Fibroblast of skin of scalp (primary cell): ENCODE data around the gene IGFBP4.

Experiments used
- DNase-seq: peaks from one replicate; pipeline ENCODE4 v3.0.0-alpha.2; 2013

IGFBP4 gene

DNA sequence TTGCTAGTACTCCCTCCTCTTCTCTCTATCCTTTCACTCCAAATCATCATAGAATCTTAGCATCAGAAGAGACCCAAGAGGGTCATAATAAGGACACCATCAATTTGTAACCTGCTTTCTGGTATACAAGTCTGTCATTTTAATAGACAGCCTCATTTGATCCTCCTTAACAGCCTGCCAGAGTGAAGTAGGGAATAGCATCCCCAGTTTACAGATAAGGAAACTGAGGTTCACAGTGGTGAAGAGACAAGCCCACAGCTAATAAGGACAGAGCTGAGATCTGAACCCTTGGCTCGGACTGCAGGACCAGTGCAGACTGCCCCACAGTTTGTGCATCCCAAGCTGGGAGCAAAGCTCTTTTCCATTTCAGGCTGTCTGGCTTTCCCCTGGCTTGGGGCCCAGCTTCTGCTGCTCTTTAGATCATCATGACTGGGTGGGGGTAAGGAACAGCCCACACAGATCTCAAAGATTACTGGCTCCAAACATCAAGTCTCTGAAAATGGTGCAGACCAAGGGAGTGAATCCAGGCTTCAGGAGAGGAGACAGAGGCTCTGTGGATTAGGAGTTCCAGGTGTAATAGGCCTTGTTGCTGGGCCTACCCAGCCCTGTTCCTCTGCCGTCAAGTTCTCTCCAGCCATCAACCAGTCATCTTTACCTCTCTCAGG is 10.3 kb upstream of the IGFBP4 start:
- peak; percentile 56 for DNase-seq

DNA sequence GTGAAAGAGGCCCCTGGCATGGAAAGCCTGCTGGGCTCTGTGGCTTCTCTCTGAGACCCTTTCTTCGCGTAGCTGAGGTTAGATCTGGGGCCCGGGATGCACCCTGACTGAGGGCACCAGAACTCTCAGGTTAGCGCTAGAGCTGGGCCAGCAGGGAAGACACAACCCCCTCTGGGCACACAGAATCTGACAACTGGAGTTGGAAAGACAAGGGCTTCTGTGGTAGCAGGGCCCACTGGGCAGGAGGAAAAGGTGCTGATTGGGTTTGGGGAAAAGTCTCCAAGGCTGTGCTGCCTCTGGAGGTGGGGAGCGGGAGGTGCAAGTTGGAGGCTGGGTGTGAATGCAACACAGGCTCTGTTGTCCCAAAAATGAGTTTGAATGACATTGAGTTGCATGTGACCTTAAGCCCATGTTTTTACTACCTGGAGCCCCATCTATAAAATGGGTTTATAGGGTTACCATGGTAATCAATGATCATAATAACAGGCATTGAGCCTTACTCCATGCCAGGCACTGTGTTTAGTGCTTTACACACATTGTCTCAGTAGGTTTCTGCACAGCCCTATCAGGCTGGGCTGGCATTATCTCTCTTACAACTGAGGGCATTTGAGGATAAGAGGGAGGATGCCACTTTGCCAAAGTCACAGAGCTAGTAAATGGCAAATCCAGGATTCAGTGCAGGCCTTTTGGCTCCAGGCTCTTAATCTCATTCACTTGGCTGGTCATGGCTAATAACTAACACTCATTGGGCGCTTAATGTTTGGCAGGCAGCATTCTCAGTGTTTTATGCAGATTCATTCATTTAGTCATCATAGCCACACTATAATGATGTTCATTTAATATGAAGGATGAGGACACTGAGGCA is 9.5 kb upstream of the IGFBP4 start:
- DNase-seq = no peak

DNA sequence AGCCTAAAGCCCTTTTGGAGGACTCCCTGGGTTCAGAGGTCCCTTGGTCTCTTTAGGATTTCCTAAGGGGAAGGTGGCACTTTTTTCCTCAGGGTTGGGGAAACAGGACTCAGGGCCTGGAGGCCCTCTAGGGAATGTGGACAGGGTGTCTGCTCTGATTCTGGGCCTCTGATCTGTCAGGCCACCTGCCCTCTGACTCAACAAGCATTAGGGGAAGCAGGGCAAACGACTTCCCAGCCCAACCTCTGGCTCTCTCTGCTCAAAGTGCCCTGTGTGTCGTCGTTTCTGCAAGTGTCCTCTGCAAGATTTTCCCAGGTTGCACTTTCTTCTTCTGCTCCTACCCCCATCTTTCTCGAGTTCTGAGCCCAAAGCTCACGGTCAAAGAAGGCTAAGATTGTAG is 6.6 kb upstream of the IGFBP4 start:
- DNase-seq = no peak

DNA sequence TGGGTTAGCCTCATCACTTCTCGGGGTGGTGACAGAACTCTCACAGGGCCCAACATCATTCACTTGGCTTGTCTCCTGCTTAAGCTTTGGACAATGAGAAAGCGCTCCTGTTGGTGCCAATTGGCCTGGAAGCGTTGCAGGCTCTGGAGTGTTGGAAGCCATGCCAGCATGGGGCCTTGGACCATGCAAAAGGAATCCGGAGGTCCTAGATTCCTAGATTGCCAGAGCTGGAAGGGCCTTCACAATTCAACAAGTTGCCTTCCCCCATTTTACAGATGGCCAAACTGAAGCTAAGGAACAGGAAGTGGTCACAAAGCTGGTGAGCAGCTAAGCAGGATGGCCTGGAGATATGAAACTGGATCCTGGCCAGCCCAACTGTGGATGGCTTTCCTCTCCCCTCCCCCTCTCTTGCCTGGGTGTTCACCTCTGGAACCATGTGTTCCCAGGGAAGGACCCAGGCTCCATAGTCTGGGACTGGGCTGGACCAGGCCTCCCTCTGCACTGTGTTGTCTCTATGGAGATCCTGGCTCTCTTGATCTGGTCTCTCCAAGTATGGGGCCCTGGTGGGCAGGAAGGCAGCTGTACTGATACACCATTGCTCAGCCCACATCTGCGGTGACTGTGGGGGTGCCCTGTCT is 6.0 kb upstream of the IGFBP4 start:
- DNase-seq = no peak

DNA sequence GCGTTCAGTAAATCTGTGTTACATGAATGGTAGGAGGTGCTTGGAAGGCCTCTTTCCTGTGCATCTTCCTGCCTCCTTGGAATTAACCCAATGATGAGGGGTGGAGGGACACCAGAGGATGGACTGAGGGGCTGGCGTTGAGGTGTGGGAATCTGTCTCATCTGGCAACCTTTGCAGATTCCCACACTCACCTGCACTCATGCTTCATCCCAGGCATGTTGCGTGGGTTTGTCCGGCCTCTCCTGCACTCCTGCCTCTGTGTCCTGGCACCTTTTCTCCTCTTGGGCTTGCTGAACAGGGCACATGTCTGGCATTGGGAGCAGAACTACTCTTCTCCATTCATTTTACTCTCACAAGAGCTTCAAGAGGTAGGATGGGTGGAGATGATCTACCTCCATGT is 3.1 kb upstream of the IGFBP4 start:
- no peak for DNase-seq

DNA sequence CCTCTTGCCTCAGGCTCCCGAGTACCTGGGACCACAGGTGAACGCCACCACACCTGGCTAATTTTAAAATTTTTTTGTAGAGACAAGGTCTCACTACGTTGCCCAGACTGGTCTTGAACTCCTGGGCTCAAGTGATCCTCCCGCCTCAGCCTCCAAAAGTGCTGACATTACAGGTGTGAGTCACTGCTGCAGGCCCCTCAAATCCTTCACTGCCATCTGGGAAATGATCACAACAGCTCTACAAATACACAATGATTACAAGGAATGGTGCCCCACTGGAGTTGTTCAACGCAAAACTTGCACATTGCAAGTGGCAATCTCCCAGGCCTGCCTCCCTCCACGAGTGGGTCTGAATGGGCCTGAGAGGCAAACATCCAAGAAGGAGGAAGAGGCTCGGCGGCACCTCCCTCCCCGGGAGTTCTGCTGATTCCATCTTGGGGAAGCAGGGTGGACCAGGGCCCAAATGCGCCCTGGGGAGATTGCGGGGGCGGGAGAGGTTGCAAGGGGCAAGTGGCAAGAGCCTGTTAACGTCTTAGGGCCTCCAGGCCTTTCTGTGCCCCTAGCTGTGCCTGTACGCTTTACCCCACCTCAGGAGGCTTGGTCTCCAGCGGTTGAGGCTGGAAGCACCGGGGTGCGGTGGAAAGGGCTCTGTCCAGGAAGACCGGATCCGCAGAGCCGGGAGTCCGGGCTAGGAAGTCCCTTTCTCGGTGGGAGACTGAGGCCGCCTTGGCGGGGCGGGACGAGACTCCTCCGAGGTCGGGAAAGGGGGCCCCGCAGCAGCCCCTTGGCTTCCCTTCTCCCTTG is 656 bp upstream of the IGFBP4 start:
- no peak for DNase-seq

DNA sequence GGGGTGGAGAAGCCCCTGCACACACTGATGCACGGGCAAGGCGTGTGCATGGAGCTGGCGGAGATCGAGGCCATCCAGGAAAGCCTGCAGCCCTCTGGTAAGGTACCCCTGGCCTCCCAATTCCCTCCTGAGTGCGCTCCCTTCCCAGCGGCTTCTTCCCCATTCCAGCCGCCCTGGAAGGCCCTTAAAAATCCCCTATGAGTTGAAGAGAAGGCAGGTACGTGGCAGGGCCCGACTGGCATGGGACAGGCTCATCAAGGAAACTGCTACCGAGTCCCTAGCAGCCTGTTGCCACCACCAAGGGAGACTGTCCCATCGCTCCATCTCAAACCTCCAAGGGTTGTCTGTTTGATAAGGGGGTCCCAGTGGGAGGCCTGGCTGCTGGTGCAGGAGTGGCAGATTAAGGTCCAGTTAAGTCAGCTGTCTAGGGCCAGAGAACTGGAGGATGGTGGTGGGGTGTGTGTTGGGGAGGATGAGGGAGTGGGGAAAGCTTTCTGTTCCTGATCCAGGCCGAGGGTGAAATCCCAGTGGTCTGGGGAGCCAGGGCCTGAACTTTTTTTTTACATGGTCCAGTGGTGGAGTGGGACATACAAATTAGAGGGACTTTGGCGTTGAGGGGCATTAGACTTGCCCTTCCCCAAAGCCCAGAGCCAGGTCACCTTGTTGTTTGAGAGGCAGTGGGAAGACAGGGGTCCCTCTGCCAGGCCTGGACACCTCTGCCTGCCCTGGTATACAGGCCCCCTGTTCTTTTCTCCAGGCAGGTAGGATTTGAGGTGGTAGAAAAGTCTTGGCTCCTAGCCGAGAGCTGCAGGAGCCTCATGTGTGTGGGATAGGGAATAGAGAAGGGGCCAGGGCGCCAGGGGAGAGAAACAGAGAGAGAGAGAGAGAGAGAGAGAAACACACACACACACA is 994 bp downstream of the IGFBP4 start:
- DNase-seq = no peak

DNA sequence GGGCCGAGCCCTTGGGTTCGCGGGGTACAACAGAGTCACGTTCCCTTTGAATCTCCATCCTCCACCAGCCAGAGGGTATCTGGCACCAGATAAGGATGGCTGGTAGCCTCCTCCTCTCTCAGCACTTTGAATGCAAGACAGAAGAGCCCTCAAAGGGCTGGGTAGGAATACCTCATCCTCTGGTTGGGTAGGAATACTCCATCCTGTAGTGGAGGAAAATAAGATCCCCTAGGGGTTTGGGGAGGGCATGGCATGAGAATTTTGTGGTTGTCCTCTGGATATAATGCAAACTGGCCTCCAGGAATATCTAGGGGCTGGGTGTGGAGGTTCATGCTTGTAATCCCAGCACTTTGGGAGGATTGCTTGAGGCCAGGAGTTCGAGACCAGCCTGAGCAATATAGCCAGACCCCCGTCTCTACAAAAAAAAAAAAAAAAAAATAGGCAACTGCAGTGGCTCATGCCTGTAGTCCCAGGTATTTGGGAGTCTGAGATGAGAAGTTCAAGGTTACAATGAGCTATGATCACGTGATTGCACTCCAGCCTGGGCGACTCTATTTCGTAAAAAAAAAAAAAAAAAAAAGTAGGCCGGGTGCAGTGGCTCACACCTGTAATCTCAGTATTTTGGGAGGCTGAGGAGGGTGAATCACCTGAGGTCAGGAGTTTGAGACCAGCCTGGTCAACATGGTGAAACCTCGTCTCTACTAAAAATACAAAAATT is 2.7 kb downstream of the IGFBP4 start:
- DNase-seq = no peak

DNA sequence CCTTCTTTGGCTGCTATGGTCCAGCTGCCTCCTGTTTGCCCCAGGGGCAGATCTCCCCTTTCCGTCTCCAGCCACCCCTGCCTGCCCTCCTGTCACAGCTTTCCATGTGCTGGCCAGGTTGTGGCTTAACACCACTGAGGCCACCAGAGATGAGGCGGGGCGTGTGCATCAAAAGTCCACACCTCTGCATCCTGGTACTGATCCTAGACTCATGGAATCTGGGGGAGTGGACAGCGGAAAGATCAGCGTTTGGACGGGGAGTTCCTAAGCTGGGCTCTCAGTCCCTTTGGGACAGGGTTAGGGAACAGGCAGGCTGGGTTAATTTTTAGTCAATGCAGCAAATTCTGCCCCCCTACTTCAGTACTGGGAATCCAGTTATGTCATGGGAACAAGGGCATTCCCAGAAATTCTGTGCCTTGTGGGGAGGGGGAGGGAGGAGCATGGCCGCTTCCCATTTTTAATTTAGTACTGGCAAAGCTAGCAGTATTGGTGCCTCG is 3.9 kb downstream of the IGFBP4 start:
- no peak for DNase-seq

DNA sequence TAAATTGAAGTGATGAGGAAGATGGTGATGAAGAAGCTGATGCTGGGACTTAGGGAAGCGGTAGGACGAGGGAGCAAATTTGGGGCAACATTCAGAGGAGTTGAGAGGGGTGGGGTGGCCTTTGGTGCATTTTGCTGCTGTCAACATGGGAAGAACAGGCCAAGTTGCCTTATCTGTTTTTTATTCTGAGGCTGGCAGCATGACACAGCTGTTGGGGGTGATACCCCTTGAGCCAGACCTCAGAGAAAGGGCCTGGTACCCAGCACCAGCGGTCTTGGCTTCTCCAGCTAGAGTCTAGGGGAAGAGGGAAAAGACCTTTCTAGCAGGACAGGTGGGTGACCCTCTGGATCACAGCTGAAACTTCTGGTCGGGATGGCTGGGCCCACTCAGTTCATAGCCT is 4.6 kb downstream of the IGFBP4 start:
- no peak for DNase-seq

DNA sequence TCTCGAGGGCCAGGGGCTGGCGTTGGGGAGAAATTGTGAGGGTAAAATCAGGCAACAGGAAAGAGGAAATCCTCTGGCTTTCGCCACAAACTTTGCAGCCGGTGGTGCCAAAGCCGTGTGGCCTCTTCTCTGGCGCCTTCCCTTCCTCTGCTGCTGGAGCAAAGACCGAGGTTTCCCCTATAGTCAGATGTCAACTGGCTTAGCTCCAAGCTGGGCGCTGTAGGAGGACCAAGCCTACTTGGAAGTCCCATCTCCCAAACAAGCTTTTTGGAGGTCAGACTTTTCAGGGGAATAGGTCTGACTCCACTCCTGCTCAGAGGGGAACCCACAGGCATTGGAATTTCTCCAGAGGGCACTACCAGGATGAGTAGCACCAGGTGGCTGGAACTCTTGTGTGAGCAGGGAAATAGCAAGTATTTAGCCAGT is 5.0 kb downstream of the IGFBP4 start:
- DNase-seq = no peak

DNA sequence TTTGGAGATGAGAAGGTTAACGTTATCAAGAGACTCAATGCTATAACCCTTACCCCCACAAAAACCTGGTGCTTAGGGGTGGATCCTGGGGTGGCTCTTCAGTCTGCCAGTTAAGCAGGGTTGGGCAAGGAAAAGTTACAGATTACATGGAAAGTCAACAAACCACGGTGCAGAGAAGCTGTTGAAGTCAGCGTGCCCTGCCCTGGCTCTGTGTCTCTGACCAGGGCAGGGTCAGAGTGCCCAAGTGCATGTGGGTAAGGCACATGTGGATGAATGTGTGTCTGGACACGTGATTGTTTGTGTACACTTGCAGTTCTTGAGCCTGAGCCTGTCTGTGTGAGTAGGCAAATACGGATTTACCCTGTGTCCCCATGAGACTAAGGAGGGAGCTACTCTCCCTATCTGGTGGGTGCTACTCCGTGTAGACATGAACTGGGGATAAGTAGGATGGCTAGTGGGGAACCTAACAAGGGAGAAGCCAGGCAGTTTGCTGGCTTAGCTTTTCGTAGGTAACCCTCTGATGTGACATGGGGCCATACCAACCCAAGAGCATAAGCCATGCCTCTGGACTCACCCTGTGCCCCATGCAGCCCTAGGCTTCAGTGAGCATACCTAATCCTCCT is 5.5 kb downstream of the IGFBP4 start:
- DNase-seq = no peak

DNA sequence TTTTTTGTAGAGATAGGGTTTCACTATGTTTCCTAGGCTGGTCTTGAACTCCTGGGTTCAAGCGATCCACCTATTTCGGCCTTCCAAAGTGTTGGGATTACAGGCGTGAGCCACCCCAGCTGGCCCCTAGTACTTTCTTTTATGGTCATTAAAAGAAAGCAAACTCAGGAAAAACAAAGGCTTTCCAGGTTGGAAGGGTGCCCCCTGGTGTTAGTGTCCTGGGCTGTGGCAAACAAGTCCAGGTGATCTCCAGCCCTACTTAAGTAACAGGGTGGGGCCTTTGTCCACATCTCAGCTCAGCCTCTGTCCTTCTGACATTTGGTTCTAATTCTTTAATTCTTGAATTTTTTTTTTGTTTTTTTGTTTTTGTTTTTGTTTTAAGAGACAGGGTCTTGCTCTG is 6.9 kb downstream of the IGFBP4 start:
- DNase-seq = no peak

DNA sequence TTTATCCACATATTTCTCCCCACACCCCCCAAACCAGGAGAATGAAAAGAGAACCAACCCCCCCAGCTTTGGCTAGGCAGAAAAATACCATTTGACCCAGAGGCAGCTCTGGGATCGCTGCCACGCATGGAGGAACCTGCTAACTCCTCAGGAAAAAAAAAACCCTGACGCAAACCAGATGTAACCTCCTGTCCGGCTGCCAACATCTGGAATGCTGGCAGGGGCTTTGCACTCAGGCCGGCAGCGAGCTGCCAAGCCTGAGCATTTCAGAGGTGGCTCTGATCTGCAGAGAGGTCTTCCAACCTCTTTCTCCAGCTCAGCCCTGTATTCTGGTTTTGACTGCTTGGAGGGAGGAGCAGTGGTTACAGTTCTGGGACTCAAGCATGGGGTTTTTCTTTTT is 8.2 kb downstream of the IGFBP4 start:
- peak; percentile 93 for DNase-seq

DNA sequence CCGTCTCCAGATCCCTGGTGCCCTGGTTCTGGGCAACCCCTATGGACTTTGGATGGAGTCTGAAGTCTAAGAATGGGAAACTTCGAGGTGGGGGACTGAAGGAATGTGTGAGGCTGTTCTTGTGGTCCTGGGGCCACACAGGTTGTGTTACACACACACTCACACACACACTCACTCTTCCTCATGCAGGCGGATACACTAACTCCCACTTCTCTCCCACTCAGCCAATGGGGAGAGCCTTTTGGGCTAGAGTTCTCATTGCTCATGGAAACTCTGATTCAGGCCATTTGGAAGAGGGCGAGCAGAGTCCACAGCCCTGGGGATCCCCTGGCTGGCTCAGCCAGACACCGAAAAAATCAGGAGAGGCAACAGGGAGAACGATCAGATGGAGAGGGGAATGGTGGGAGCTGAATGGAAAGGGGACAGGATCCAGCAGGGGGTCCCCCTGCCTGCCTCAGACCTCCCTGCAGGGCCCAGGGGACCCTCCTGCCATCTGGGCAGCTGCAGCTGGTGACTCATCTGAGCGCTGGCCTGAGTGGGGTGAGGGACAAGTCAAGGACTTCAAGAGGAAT is 9.1 kb downstream of the IGFBP4 start:
- DNase-seq = peak; percentile 93

DNA sequence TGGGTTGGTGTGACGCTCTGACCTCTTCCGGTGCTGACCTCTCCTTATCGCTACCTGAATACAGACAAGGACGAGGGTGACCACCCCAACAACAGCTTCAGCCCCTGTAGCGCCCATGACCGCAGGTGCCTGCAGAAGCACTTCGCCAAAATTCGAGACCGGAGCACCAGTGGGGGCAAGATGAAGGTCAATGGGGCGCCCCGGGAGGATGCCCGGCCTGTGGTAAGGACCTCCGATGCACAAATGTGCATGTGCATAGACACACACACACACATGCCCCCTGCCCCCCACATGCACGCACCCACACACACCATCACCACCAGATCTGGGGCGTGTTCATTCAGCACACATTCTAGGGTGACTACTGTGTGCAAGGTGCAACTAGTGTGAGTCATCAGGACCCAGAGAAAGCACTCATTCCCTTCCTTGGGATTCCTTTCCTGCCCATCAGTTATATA is 9.7 kb downstream of the IGFBP4 start:
- no peak for DNase-seq

DNA sequence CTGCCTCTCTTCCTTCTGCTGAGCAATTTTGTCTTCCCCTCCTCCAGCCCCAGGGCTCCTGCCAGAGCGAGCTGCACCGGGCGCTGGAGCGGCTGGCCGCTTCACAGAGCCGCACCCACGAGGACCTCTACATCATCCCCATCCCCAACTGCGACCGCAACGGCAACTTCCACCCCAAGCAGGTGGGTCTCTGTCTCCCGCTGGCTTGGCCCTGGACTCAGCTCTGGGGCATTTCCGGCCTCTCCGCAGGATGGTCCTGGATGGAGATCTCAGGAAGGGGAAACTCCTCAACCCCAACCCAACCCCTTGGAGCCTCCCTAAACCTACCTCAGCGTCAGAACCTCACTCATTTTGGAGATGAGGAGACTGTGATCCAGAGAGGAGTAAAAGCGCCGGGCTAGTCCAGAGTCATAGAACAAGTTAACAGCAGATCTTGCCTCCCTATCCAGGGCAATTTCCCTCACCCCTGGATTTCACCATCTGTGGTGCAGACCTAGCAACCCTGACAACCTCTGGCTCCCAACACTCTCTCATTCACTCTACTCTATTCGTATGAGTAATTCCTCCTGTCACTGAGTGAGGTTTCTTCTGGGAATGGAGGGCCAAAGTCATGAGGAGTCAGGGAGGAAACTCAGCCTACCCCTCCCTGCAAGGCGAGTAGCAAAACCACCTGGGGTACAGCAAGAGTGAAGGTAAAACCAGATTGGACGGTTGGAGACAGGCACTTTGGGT is 10.8 kb downstream of the IGFBP4 start:
- DNase-seq = no peak

DNA sequence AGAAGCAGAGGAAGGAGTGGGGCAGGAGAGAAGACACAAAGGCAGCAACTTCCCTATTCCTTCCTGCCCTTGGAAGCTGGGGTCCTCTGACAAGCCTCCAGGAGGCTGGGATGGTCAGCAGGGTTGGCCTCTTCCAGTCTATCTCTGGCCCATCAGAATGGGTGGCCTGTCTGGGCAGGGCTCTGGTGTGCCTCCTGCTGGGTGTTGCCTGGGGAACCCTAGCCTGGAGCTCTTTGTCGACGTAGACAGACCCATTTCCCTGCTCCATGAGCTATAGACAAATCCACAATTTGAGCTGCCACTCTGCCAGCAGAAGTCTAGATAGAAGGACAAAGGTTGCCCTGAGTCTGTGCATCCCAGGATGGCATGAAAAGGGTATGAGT is 11.4 kb downstream of the IGFBP4 start:
- no peak for DNase-seq

DNA sequence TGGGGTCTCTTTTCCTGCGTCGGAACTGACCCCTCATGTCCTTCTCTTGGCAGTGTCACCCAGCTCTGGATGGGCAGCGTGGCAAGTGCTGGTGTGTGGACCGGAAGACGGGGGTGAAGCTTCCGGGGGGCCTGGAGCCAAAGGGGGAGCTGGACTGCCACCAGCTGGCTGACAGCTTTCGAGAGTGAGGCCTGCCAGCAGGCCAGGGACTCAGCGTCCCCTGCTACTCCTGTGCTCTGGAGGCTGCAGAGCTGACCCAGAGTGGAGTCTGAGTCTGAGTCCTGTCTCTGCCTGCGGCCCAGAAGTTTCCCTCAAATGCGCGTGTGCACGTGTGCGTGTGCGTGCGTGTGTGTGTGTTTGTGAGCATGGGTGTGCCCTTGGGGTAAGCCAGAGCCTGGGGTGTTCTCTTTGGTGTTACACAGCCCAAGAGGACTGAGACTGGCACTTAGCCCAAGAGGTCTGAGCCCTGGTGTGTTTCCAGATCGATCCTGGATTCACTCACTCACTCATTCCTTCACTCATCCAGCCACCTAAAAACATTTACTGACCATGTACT is 13.2 kb downstream of the IGFBP4 start:
- DNase-seq = no peak
